WTC11 (cell line): ENCODE results near the gene MOB3B. TPM values are rescaled to one million over a fixed set of nuclear protein-coding genes. Genes with fewer than 3 reads are reported as not detected.

Source experiments
- ATAC-seq: fragments of 200-7000 bp; cut with Tn5 transposase; 2 replicates; pipeline ENCODE4 v1.10.0; 2021; ENCODE audit warnings: mild to moderate bottlenecking, moderate library complexity
- CTCF ChIA-PET: fragments of 300-600 bp; sonication (Branson Sonifier 250); formaldehyde crosslinking; loops from one replicate; lab custom pipeline; 2021; ENCODE audit warnings: antibody characterized with exemption; lab: Charles Lee
- POLR2A ChIA-PET: fragments of 350-600 bp; sonication (Branson Sonifier 250); formaldehyde crosslinking; loops from one replicate; lab custom pipeline; 2021; ENCODE audit warnings: antibody characterized with exemption; lab: Charles Lee
- DNase-seq: peaks from one replicate; pipeline ENCODE4 v3.0.0; 2021; ENCODE audit warnings: low spot score
- H3K27ac Mint-ChIP-seq: 2 replicates; pipeline ENCODE4 v1.8.0; 2021; ENCODE audit warnings: mixed read lengths
- H3K27me3 Mint-ChIP-seq: 2 replicates; pipeline ENCODE4 v1.8.0; 2021; ENCODE audit warnings: low read depth, mild to moderate bottlenecking, moderate library complexity, mixed read lengths
- H3K36me3 Mint-ChIP-seq: 2 replicates; pipeline ENCODE4 v1.8.0; 2021; ENCODE audit warnings: mixed read lengths
- H3K4me1 Mint-ChIP-seq: 2 replicates; pipeline ENCODE4 v1.8.0; 2022; ENCODE audit warnings: mixed read lengths
- H3K4me3 Mint-ChIP-seq: 2 replicates; pipeline ENCODE4 v1.8.0; 2021; ENCODE audit warnings: mild to moderate bottlenecking, moderate library complexity, mixed read lengths
- H3K9me3 Mint-ChIP-seq: 2 replicates; pipeline ENCODE4 v1.8.0; 2021; ENCODE audit warnings: mixed read lengths
- ETV6 ChIP-seq: sonication (generic); formaldehyde crosslinking; IDR thresholded peaks from 2 replicates; pipeline ENCODE4 v1.8.1; 2022; ENCODE audit warnings: mild to moderate bottlenecking, missing genetic modification reagents
- FOXK1 ChIP-seq: sonication (generic); formaldehyde crosslinking; IDR thresholded peaks from 2 replicates; pipeline ENCODE4 v1.8.0; 2022; ENCODE audit warnings: mild to moderate bottlenecking, moderate library complexity, missing genetic modification reagents
- FOXP4 ChIP-seq: sonication (generic); formaldehyde crosslinking; IDR thresholded peaks from 2 replicates; pipeline ENCODE4 v1.8.0; 2022; ENCODE audit warnings: mild to moderate bottlenecking, missing genetic modification reagents
- GTF2I ChIP-seq: fragments of 250-450 bp; sonication (Bioruptor Pico); conservative IDR thresholded peaks from 2 replicates; pipeline ENCODE4 v1.4.0; 2021; ENCODE audit warnings: mild to moderate bottlenecking
- JAZF1 ChIP-seq: fragments of 250-450 bp; sonication (Bioruptor Pico); IDR thresholded peaks from 2 replicates; pipeline ENCODE4 v1.9.0; 2021; ENCODE audit warnings: moderate library complexity, mild to moderate bottlenecking, inconsistent platforms
- MLX ChIP-seq: sonication (generic); formaldehyde crosslinking; IDR thresholded peaks from 2 replicates; pipeline ENCODE4 v1.8.1; 2023; ENCODE audit warnings: mild to moderate bottlenecking, missing genetic modification reagents, moderate library complexity
- NFYB ChIP-seq: sonication (generic); formaldehyde crosslinking; conservative IDR thresholded peaks from 2 replicates; pipeline ENCODE4 v1.8.0; 2022; ENCODE audit warnings: low read depth, missing genetic modification reagents
- SOX15 ChIP-seq: fragments of 250-450 bp; sonication (Bioruptor Pico); IDR thresholded peaks from 2 replicates; pipeline ENCODE4 v1.9.0; 2021; ENCODE audit warnings: mild to moderate bottlenecking
- TCF7 ChIP-seq: sonication (generic); formaldehyde crosslinking; IDR thresholded peaks from 2 replicates; pipeline ENCODE4 v1.8.0; 2022; ENCODE audit warnings: mild to moderate bottlenecking, low read depth, missing genetic modification reagents, moderate library complexity
- USF2 ChIP-seq: sonication (generic); formaldehyde crosslinking; IDR thresholded peaks from 2 replicates; pipeline ENCODE4 v1.8.1; 2023; ENCODE audit warnings: mild to moderate bottlenecking, missing genetic modification reagents, moderate library complexity
- ZNF138 ChIP-seq: sonication (generic); formaldehyde crosslinking; conservative IDR thresholded peaks from 2 replicates; pipeline ENCODE4 v1.8.1; 2022; ENCODE audit warnings: mild to moderate bottlenecking, moderate library complexity, missing genetic modification reagents
- ZNF219 ChIP-seq: sonication (generic); formaldehyde crosslinking; IDR thresholded peaks from 2 replicates; pipeline ENCODE4 v1.8.0; 2023; ENCODE audit warnings: missing genetic modification reagents, mild to moderate bottlenecking, borderline replicate concordance
- total RNA-seq: library from RNA; stranded (reverse); gene quantifications from 3 replicates; pipeline ENCODE4 v1.2.3, GENCODE V29; 2021
- TF ChIP-seq, protein P1 (sequence below): fragments of 250-450 bp; sonication (Bioruptor Pico); IDR thresholded peaks from 2 replicates; pipeline ENCODE4 v1.9.0; 2021; ENCODE audit warnings: moderate library complexity, mild to moderate bottlenecking, inconsistent platforms, borderline replicate concordance
- TF ChIP-seq, protein P2 (sequence below): fragments of 250-450 bp; sonication (Bioruptor Pico); IDR thresholded peaks from 2 replicates; pipeline ENCODE4 v1.9.0; 2021; ENCODE audit warnings: mild to moderate bottlenecking, borderline replicate concordance

The MOB3B gene
- total RNA-seq, 1 experiment from 2014 or later: 25.1 TPM

- TF ChIP-seq ZNF138 (CRISPR knock-in tag) (no peak), ETV6 (CRISPR knock-in tag) (no peak), GTF2I (CRISPR knock-in tag) (no peak), FOXP4 (no peak), FOXK1 (no peak)
Observed at GRCh38 chr9:27429436-27429835, 100.2 kb downstream of the MOB3B start (continued).

GRCh38 chr9:27428551-27428950 lies 101.1 kb downstream of the MOB3B start:
- Mint-ChIP-seq H3K36me3 (no peaks in the 10 kb centered on the region), H3K4me3 (no peak overlapping the region), H3K27ac (no peak overlapping the region), H3K4me1 (peaks cover 85% of the 10 kb centered on the region), H3K27me3 (no peaks in the 10 kb centered on the region), H3K9me3 (no peaks in the 10 kb centered on the region)
- ATAC-seq: no peak
- ChIA-PET POLR2A (no interaction called here), CTCF (no interaction called here)
- TF ChIP-seq NFYB (CRISPR knock-in tag) (no peak), GTF2I (CRISPR knock-in tag) (no peak)
- TF ChIP-seq, protein P1, sequence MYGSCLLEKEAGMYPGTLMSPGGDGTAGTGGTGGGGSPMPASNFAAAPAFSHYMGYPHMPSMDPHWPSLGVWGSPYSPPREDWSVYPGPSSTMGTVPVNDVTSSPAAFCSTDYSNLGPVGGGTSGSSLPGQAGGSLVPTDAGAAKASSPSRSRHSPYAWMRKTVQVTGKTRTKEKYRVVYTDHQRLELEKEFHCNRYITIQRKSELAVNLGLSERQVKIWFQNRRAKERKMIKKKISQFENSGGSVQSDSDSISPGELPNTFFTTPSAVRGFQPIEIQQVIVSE: no peak
- DNase-seq: no peak

DNA sequence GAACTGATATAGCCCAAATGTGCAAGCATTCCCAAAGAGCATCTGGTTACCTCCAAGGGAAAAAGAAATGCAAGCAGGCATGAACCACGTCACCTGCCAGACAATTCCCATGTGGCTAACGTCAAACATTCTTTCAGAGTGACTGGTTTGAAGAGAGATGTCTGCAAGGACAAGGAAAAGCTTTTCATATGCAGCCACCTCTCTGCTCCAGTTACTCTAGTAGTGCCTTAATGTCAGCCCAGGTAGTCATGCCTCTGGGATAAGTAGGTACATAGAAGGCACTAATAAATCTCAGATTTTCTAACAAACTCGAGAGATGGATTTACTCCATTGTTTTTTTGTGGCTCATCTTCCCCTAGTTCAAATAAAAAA lies 102.4 kb downstream of the MOB3B start:
- Mint-ChIP-seq H3K4me1 (peaks cover 84% of the 10 kb centered on the region), H3K36me3 (no peaks in the 10 kb centered on the region)
- no peak for DNase-seq
- CTCF ChIA-PET: no interaction called here
- TF ChIP-seq TCF7 (CRISPR knock-in tag) (no peak), JAZF1 (no peak)
- TF ChIP-seq, all 79 proteins: peak for 0
- Mint-ChIP-seq H3K27ac (no peak overlapping the region), H3K4me3 (no peak overlapping the region), H3K27me3 (no peaks in the 10 kb centered on the region), H3K9me3 (no peaks in the 10 kb centered on the region)
- ATAC-seq: no peak; the same call in 1 of the 2 replicates
- POLR2A ChIA-PET: no interaction called here

- no peak for DNase-seq
- Mint-ChIP-seq H3K4me3 (no peak overlapping the region), H3K36me3 (no peaks in the 10 kb centered on the region), H3K27me3 (no peaks in the 10 kb centered on the region)
- CTCF ChIA-PET: no interaction called here
- TF ChIP-seq MLX (CRISPR knock-in tag): no peak
- TF ChIP-seq ZNF219 (CRISPR knock-in tag): no peak
- no peak for TF ChIP-seq USF2 (CRISPR knock-in tag)
- TF ChIP-seq, protein P2, sequence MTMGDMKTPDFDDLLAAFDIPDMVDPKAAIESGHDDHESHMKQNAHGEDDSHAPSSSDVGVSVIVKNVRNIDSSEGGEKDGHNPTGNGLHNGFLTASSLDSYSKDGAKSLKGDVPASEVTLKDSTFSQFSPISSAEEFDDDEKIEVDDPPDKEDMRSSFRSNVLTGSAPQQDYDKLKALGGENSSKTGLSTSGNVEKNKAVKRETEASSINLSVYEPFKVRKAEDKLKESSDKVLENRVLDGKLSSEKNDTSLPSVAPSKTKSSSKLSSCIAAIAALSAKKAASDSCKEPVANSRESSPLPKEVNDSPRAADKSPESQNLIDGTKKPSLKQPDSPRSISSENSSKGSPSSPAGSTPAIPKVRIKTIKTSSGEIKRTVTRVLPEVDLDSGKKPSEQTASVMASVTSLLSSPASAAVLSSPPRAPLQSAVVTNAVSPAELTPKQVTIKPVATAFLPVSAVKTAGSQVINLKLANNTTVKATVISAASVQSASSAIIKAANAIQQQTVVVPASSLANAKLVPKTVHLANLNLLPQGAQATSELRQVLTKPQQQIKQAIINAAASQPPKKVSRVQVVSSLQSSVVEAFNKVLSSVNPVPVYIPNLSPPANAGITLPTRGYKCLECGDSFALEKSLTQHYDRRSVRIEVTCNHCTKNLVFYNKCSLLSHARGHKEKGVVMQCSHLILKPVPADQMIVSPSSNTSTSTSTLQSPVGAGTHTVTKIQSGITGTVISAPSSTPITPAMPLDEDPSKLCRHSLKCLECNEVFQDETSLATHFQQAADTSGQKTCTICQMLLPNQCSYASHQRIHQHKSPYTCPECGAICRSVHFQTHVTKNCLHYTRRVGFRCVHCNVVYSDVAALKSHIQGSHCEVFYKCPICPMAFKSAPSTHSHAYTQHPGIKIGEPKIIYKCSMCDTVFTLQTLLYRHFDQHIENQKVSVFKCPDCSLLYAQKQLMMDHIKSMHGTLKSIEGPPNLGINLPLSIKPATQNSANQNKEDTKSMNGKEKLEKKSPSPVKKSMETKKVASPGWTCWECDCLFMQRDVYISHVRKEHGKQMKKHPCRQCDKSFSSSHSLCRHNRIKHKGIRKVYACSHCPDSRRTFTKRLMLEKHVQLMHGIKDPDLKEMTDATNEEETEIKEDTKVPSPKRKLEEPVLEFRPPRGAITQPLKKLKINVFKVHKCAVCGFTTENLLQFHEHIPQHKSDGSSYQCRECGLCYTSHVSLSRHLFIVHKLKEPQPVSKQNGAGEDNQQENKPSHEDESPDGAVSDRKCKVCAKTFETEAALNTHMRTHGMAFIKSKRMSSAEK: no peak
- no peak for TF ChIP-seq SOX15 (CRISPR knock-in tag)
- TF ChIP-seq, all 79 proteins: peak for 0
- peak overlapping the region; percentile 72 for H3K27ac Mint-ChIP-seq
- ATAC-seq: peak; percentile 72
- POLR2A ChIA-PET: no interaction called here
- H3K9me3 Mint-ChIP-seq: no peaks in the 10 kb centered on the region
- H3K4me1 Mint-ChIP-seq: peaks cover 84% of the 10 kb centered on the region
Observed at GRCh38 chr9:27426511-27427271, 102.9 kb downstream of the MOB3B start.
